IMR-90 (cell line): ENCODE results near the gene ADAM23. TPM values are rescaled to one million over a fixed set of nuclear protein-coding genes. Genes with fewer than 3 reads are reported as not detected.

ENCODE experiments used
- ATAC-seq: fragments of 200-7000 bp; cut with Tn5 transposase; 2 replicates; pipeline ENCODE4 v1.9.1; 2020; ENCODE audit warnings: low read depth, mild to moderate bottlenecking, moderate library complexity
- BruUV-seq: library from RNA; stranded (reverse); fragments of 400-500 nt; replicated peaks from 2 replicates; lab custom pipeline; 2021; lab: Mats Ljungman, UMichigan
- CTCF ChIA-PET: fragments of 300-600 bp; formaldehyde crosslinking; extraction: SDS; loops from one replicate; lab custom pipeline; 2021; ENCODE audit warnings: antibody characterized with exemption; lab: Yijun Ruan, JAX
- POLR2A ChIA-PET: fragments of 300-600 bp; sonication (Branson Sonifier 250); formaldehyde crosslinking; loops from one replicate; lab custom pipeline; 2022; ENCODE audit warnings: antibody characterized with exemption; ENCODE audit not compliant: unreplicated experiment; lab: Charles Lee
- DNase-seq: peaks from one replicate; pipeline ENCODE4 v3.0.0; 2013
- H2AFZ ChIP-seq: replicated peaks from 2 replicates; pipeline ENCODE3; 2013; ENCODE audit warnings: low read length, mild to moderate bottlenecking; ENCODE audit not compliant: poor library complexity
- H2AK5ac ChIP-seq: 2 replicates; pipeline ENCODE4 v1.6.1; 2013; ENCODE audit warnings: low read depth, low read length, inconsistent platforms
- H2AK9ac ChIP-seq: replicated peaks from 2 replicates; pipeline ENCODE3; 2013; ENCODE audit warnings: mild to moderate bottlenecking, low read depth, low read length, moderate library complexity; ENCODE audit not compliant: poor library complexity
- H2BK120ac ChIP-seq: 2 replicates; pipeline ENCODE4 v1.6.1; 2013; ENCODE audit warnings: low read depth, low read length, inconsistent platforms
- H2BK15ac ChIP-seq: 3 replicates; pipeline ENCODE4 v1.6.1; 2013; ENCODE audit warnings: low read depth, low read length, inconsistent platforms
- H2BK20ac ChIP-seq: 2 replicates; pipeline ENCODE4 v1.6.1; 2013; ENCODE audit warnings: low read depth, mild to moderate bottlenecking, inconsistent platforms, low read length, moderate library complexity
- H2BK5ac ChIP-seq: 2 replicates; pipeline ENCODE4 v1.6.1; 2013; ENCODE audit warnings: mild to moderate bottlenecking, low read depth, low read length, inconsistent platforms; ENCODE audit not compliant: poor library complexity, severe bottlenecking
- H3K14ac ChIP-seq: replicated peaks from 2 replicates; pipeline ENCODE4 v1.6.1; 2013; ENCODE audit warnings: low read depth, low read length, inconsistent platforms
- H3K18ac ChIP-seq: 2 replicates; pipeline ENCODE4 v1.6.1; 2013; ENCODE audit warnings: low read depth, low read length, control low read depth
- H3K23ac ChIP-seq: 2 replicates; pipeline ENCODE4 v1.6.1; 2013; ENCODE audit warnings: low read depth, low read length, inconsistent platforms
- H3K27ac ChIP-seq: 2 replicates; pipeline ENCODE4 v1.5.1; 2013; ENCODE audit warnings: mild to moderate bottlenecking, control low read depth, low read length; ENCODE audit not compliant: insufficient read depth
- H3K27me3 ChIP-seq: 2 replicates; pipeline ENCODE4 v1.6.1; 2013; ENCODE audit warnings: low read length; ENCODE audit not compliant: control insufficient read depth, insufficient read depth
- H3K36me3 ChIP-seq: 2 replicates; pipeline ENCODE4 v1.6.1; 2013; ENCODE audit warnings: low read length, mixed read lengths; ENCODE audit not compliant: control insufficient read depth, insufficient read depth
- H3K4ac ChIP-seq: 2 replicates; pipeline ENCODE4 v1.6.1; 2013; ENCODE audit warnings: low read depth, low read length, inconsistent platforms
- H3K4me1 ChIP-seq: 2 replicates; pipeline ENCODE4 v1.6.1; 2013; ENCODE audit warnings: low read length, mixed read lengths; ENCODE audit not compliant: control insufficient read depth, insufficient read depth
- H3K4me2 ChIP-seq: 2 replicates; pipeline ENCODE4 v1.6.1; 2013; ENCODE audit warnings: low read depth, mild to moderate bottlenecking, control low read depth, low read length, moderate library complexity
- H3K4me3 ChIP-seq: 2 replicates; pipeline ENCODE4 v1.5.1; 2013; ENCODE audit warnings: low read depth, mild to moderate bottlenecking, control low read depth, low read length, moderate library complexity; ENCODE audit not compliant: insufficient read depth
- H3K56ac ChIP-seq: 2 replicates; pipeline ENCODE4 v1.6.1; 2013; ENCODE audit warnings: low read length, inconsistent platforms; ENCODE audit not compliant: insufficient read depth; ENCODE audit errors: extremely low read depth
- H3K79me1 ChIP-seq, 2 experiments: 2 replicates each; pipeline ENCODE4 v1.6.1; 2013; ENCODE audit warnings: low read length in 2 of 2, inconsistent platforms in 1 of 2, low read depth in 1 of 2
- H3K9ac ChIP-seq: 2 replicates; pipeline ENCODE4 v1.6.1; 2013; ENCODE audit warnings: low read depth, low read length, control low read depth
- H3K9me1 ChIP-seq: 2 replicates; pipeline ENCODE4 v1.6.1; 2013; ENCODE audit warnings: low read length, inconsistent platforms; ENCODE audit not compliant: insufficient read depth
- H3K9me3 ChIP-seq: 2 replicates; pipeline ENCODE4 v1.6.1; 2013; ENCODE audit warnings: low read length; ENCODE audit not compliant: control insufficient read depth, insufficient read depth
- H4K20me1 ChIP-seq: 2 replicates; pipeline ENCODE4 v1.6.1; 2013; ENCODE audit warnings: low read length, inconsistent platforms; ENCODE audit not compliant: insufficient read depth
- H4K5ac ChIP-seq: 2 replicates; pipeline ENCODE4 v1.6.1; 2013; ENCODE audit warnings: mild to moderate bottlenecking, low read depth, low read length, control low read depth
- H4K8ac ChIP-seq, 2 experiments: 2 replicates each; pipeline ENCODE4 v1.6.1; 2013; ENCODE audit warnings: low read depth in 2 of 2, low read length in 2 of 2, control low read depth in 1 of 2, inconsistent platforms in 1 of 2
- H4K91ac ChIP-seq: 2 replicates; pipeline ENCODE4 v1.6.1; 2013; ENCODE audit warnings: low read depth, low read length, inconsistent platforms; ENCODE audit not compliant: insufficient read depth
- BHLHE40 ChIP-seq: fragments of 150-350 bp; IDR thresholded peaks from 2 replicates; pipeline ENCODE4 v1.6.1; 2016; ENCODE audit warnings: mild to moderate bottlenecking, low read depth, low read length
- CEBPB ChIP-seq: IDR thresholded peaks from 2 replicates; pipeline ENCODE4 v1.6.1; 2012; ENCODE audit warnings: low read depth, low read length, improper control_type of control experiment
- CHD1 ChIP-seq: IDR thresholded peaks from 2 replicates; pipeline ENCODE4 v1.6.1; 2012; ENCODE audit warnings: low read depth, low read length, improper control_type of control experiment
- FOS ChIP-seq: fragments of 150-350 bp; IDR thresholded peaks from 2 replicates; pipeline ENCODE4 v1.6.1; 2016; ENCODE audit warnings: low read depth, low read length
- MAFK ChIP-seq: IDR thresholded peaks from 2 replicates; pipeline ENCODE4 v1.6.1; 2012; ENCODE audit warnings: low read depth, low read length, improper control_type of control experiment
- MAZ ChIP-seq: IDR thresholded peaks from 2 replicates; pipeline ENCODE4 v1.6.1; 2012; ENCODE audit warnings: low read depth, mild to moderate bottlenecking, low read length, improper control_type of control experiment, moderate library complexity, borderline replicate concordance
- MXI1 ChIP-seq: IDR thresholded peaks from 2 replicates; pipeline ENCODE4 v1.6.1; 2012; ENCODE audit warnings: low read depth, mild to moderate bottlenecking, low read length, moderate library complexity, borderline replicate concordance
- NFE2L2 ChIP-seq: fragments of 150-350 bp; IDR thresholded peaks from 2 replicates; pipeline ENCODE4 v1.6.1; 2016; ENCODE audit warnings: low read depth, mild to moderate bottlenecking, low read length
- POLR2A ChIP-seq: IDR thresholded peaks from 2 replicates; pipeline ENCODE4 v1.6.1; 2012; ENCODE audit warnings: mild to moderate bottlenecking, low read depth, low read length
- RAD21 ChIP-seq: IDR thresholded peaks from 2 replicates; pipeline ENCODE4 v1.6.1; 2012; ENCODE audit warnings: low read length, improper control_type of control experiment
- RCOR1 ChIP-seq: IDR thresholded peaks from 2 replicates; pipeline ENCODE4 v1.6.1; 2012; ENCODE audit warnings: mild to moderate bottlenecking, low read length, improper control_type of control experiment; ENCODE audit not compliant: insufficient replicate concordance
- RFX5 ChIP-seq: IDR thresholded peaks from 2 replicates; pipeline ENCODE4 v1.8.0; 2012; ENCODE audit warnings: low read depth, mild to moderate bottlenecking, low read length, moderate library complexity
- SMC3 ChIP-seq: fragments of 150-350 bp; IDR thresholded peaks from 2 replicates; pipeline ENCODE4 v1.6.1; 2016; ENCODE audit warnings: low read depth, mild to moderate bottlenecking, antibody characterized with exemption, low read length, moderate library complexity
- WGBS, 2 experiments: methylation state at CpG; one replicate each; pipeline versions ENCODE4 v1.1.5 to v1.1.7; 2013; ENCODE audit warnings: missing lambda C conversion rate in 2 of 2; ENCODE audit not compliant: insufficient read length in 1 of 2; ENCODE audit errors: extremely low coverage in 2 of 2; 5-methylcytosine and 5-hydroxymethylcytosine counted together
- dilution Hi-C: fragments of 300-500 bp; cut with HindIII; formaldehyde crosslinking; loops from one replicate; pipeline ENCODE4 v1.14.3; 2018; ENCODE audit warnings: low sequenced_read_pairs; ENCODE audit not compliant: unreplicated experiment
- in situ Hi-C: fragments of 300-500 bp; cut with MboI; formaldehyde crosslinking; loops from 3 replicates; pipeline ENCODE4 v1.14.3; 2019; ENCODE audit warnings: low sequenced_read_pairs, inconsistent platforms, mixed read lengths
- intact Hi-C: fragments of 100-400 bp; cut with micrococcal nuclease; formaldehyde crosslinking; loops from 2 replicates; pipeline ENCODE4 v1.10.0; 2022
- polyA plus RNA-seq, 3 experiments: library from polyadenylated mRNA; depleted of rRNA; stranded (reverse); fragments of >200 nt; gene quantifications; 2 replicates each; pipeline ENCODE4 v1.2.3, GENCODE V29; 2012; ENCODE audit warnings: low replicate concordance in 1 of 3
- total RNA-seq: library from RNA; depleted of rRNA; stranded (reverse); fragments of >200 nt; gene quantifications from 2 replicates; pipeline ENCODE4 v1.2.3, GENCODE V29; 2012
- TF ChIP-seq, protein P1 (sequence below): fragments of 150-350 bp; IDR thresholded peaks from 2 replicates; pipeline ENCODE4 v1.6.1; 2016; ENCODE audit warnings: low read depth, mild to moderate bottlenecking, low read length, moderate library complexity, borderline replicate concordance
- TF ChIP-seq, protein P2 (sequence below): fragments of 150-350 bp; IDR thresholded peaks from 2 replicates; pipeline ENCODE4 v1.6.1; 2017; ENCODE audit warnings: mild to moderate bottlenecking, antibody characterized with exemption, low read length, low read depth
- TF ChIP-seq, protein P3 (sequence below): conservative IDR thresholded peaks from 2 replicates; pipeline ENCODE4 v1.5.1; 2012; ENCODE audit warnings: mild to moderate bottlenecking, low read depth, low read length, improper control_type of control experiment

The ADAM23 gene
- total and polyA plus RNA-seq, 2 of the 4 experiments (the other 2 are of a cell fraction) = 2.9 to 10.3 TPM

DNA sequence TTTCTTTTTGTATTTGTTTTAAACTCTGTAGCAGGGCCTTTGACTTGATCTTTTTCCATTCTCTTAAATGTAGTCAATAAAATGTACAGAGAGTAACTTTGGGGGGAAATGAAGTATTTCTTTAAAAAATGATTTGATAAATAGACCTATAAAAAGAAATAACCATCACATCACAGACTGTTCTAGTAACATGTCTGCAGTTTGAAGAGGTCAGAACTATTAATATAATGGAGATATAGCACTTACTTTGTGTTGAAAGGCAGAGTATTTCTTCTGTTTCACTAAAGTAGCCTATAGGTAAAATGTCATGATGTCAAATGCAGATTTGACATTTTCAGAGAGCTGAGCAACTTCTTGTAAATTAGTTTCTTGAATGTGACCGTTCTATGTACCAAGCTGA lies 143.3 kb downstream of the ADAM23 start:
- H2AK9ac ChIP-seq = no peak overlapping the region
- H2BK120ac ChIP-seq = no peak overlapping the region
- DNase-seq (no peak), ATAC-seq (no peak)
- H3K36me3 ChIP-seq = peaks cover 2% of the 10 kb centered on the region; the same call in 1 of the 2 replicates
- no peak overlapping the region for H3K9ac ChIP-seq
- H3K79me1 ChIP-seq = no peaks in the 10 kb centered on the region
- no peak overlapping the region for H3K14ac ChIP-seq
- no peak overlapping the region for H2BK15ac ChIP-seq
- ChIA-PET CTCF (no interaction called here), POLR2A (no interaction called here)
- H3K27ac ChIP-seq = no peak overlapping the region
- H3K4ac ChIP-seq = no peak overlapping the region
- no peaks in the 10 kb centered on the region for H3K4me1 ChIP-seq
- no peaks in the 10 kb centered on the region for H3K27me3 ChIP-seq
- H4K20me1 ChIP-seq = no peaks in the 10 kb centered on the region
- H3K4me3 ChIP-seq = no peak overlapping the region
- dilution Hi-C loops = no loop called here
- no peak overlapping the region for H3K56ac ChIP-seq
- H2BK5ac ChIP-seq = no peak overlapping the region
- WGBS, 2 experiments = no CpG with 5 or more reads among the region's 1 CpG
- H2AK5ac ChIP-seq = no peak overlapping the region
- no peak overlapping the region for H4K91ac ChIP-seq
- H4K8ac ChIP-seq = no peak overlapping the region
- in situ Hi-C loops = no loop called here
- TF ChIP-seq, protein P1, sequence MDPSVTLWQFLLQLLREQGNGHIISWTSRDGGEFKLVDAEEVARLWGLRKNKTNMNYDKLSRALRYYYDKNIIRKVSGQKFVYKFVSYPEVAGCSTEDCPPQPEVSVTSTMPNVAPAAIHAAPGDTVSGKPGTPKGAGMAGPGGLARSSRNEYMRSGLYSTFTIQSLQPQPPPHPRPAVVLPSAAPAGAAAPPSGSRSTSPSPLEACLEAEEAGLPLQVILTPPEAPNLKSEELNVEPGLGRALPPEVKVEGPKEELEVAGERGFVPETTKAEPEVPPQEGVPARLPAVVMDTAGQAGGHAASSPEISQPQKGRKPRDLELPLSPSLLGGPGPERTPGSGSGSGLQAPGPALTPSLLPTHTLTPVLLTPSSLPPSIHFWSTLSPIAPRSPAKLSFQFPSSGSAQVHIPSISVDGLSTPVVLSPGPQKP = no peak
- TF ChIP-seq BHLHE40 (no peak), FOS (no peak), MXI1 (no peak), POLR2A (no peak), RCOR1 (no peak), MAZ (no peak), MAFK (no peak), CEBPB (no peak), RFX5 (no peak), CHD1 (no peak), RAD21 (no peak), NFE2L2 (no peak), SMC3 (no peak)
- TF ChIP-seq, protein P2, sequence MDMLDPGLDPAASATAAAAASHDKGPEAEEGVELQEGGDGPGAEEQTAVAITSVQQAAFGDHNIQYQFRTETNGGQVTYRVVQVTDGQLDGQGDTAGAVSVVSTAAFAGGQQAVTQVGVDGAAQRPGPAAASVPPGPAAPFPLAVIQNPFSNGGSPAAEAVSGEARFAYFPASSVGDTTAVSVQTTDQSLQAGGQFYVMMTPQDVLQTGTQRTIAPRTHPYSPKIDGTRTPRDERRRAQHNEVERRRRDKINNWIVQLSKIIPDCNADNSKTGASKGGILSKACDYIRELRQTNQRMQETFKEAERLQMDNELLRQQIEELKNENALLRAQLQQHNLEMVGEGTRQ = no peak
- TF ChIP-seq, protein P3, sequence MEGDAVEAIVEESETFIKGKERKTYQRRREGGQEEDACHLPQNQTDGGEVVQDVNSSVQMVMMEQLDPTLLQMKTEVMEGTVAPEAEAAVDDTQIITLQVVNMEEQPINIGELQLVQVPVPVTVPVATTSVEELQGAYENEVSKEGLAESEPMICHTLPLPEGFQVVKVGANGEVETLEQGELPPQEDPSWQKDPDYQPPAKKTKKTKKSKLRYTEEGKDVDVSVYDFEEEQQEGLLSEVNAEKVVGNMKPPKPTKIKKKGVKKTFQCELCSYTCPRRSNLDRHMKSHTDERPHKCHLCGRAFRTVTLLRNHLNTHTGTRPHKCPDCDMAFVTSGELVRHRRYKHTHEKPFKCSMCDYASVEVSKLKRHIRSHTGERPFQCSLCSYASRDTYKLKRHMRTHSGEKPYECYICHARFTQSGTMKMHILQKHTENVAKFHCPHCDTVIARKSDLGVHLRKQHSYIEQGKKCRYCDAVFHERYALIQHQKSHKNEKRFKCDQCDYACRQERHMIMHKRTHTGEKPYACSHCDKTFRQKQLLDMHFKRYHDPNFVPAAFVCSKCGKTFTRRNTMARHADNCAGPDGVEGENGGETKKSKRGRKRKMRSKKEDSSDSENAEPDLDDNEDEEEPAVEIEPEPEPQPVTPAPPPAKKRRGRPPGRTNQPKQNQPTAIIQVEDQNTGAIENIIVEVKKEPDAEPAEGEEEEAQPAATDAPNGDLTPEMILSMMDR = no peak
- H2BK20ac ChIP-seq = no peak overlapping the region
- no peaks in the 10 kb centered on the region for H3K9me3 ChIP-seq
- no TSS peak for BruUV-seq
- no peaks in the 10 kb centered on the region for H3K9me1 ChIP-seq
- no peak overlapping the region for H2AFZ ChIP-seq
- intact Hi-C loops = no loop called here
- no peak overlapping the region for H3K23ac ChIP-seq
- H3K18ac ChIP-seq = no peak overlapping the region
- H4K5ac ChIP-seq = no peak overlapping the region
- no peak overlapping the region for H3K4me2 ChIP-seq
